ENCODE results near the gene PIK3R5. TPM values are rescaled to one million over a fixed set of nuclear protein-coding genes. Genes with fewer than 3 reads are reported as not detected.

PIK3R5 gene
- polyA plus RNA-seq, 2 of the 4 experiments (the other 2 are of a cell fraction), result 0.01 TPM; not detected in 1

- no peak for TF ChIP-seq HOXA7 (CRISPR knock-in tag; IDR thresholded peaks at IDR 0.05)
Measured at GRCh38 chr17:8979715-8980114, 14.2 kb upstream of the PIK3R5 start (continued).

- CTCF ChIA-PET, result interaction anchor here (1.1 to 1.4 kb wide), 2 partner anchors 9 to 19 kb away, joined by 3 to 5 read pairs; no protein-coding TSS in a partner anchor
- DNase-seq (ENCODE audit: low read depth in 1 of 2, low spot score in 1 of 2) (no peak), FAIRE-seq (no peak), ATAC-seq (no peak)
- no peak for TF ChIP-seq JUNB (IDR thresholded peaks at IDR 0.05)
- POLR2A ChIA-PET, result no interaction called here
- Histone ChIP-seq H3K4me3 (no peak overlapping the region), H3K4me2 (no peak overlapping the region), H3K4me1 (no peaks in the 10 kb centered on the region), H3K27ac (no peak overlapping the region), H3K9me3 (peaks cover 18% of the 10 kb centered on the region)
- WGBS (ENCODE audit: missing lambda C conversion rate), result 8% methylated on average over 1 of the region's 1 CpG
Measured at GRCh38 chr17:8976638-8977037, 11.1 kb upstream of the PIK3R5 start.

GRCh38 chr17:8975091-8975725 is 9.7 kb upstream of the PIK3R5 start:
- H3K4me1 ChIP-seq, result no peaks in the 10 kb centered on the region
- 49% methylated on average over 9 of the region's 9 CpGs for WGBS (ENCODE audit: missing lambda C conversion rate)
- DNase-seq (ENCODE audit: low read depth in 1 of 2, low spot score in 1 of 2) (no peak), ATAC-seq (no peak; a peak in 1 of 6 replicates), FAIRE-seq (no peak)
- no peak overlapping the region for H3K4me2 ChIP-seq
- ChIA-PET POLR2A (no interaction called here), CTCF (interaction anchor here (1.0 to 1.4 kb wide), 5 partner anchors 10 to 28 kb away, joined by 3 to 5 read pairs (median 3); no protein-coding TSS in a partner anchor)
- H3K27ac ChIP-seq, result no peak overlapping the region
- H3K4me3 ChIP-seq, result no peak overlapping the region
- TF ChIP-seq ZC3H11A (IDR thresholded peaks at IDR 0.05) (peak; percentile 77), MYC (IDR thresholded peaks at IDR 0.05; ENCODE audit: borderline replicate concordance, low read length) (no peak)
- peaks cover 22% of the 10 kb centered on the region for H3K9me3 ChIP-seq

GRCh38 chr17:8969901-8970300 is 4.4 kb upstream of the PIK3R5 start:
- peaks cover 14% of the 10 kb centered on the region for H3K9me3 ChIP-seq
- 24% methylated on average over 2 of the region's 2 CpGs for WGBS (ENCODE audit: missing lambda C conversion rate)
- ChIA-PET CTCF (no interaction called here), POLR2A (no interaction called here)
- FAIRE-seq (no peak), DNase-seq (ENCODE audit: low read depth in 1 of 2, low spot score in 1 of 2) (no peak), ATAC-seq (no peak)
- H3K4me1 ChIP-seq, result no peaks in the 10 kb centered on the region
- no peak overlapping the region for H3K27ac ChIP-seq
- no peak overlapping the region for H3K4me3 ChIP-seq
- no peak overlapping the region for H3K4me2 ChIP-seq
- TF ChIP-seq HOXB5 (CRISPR knock-in tag; IDR thresholded peaks at IDR 0.05), result no peak
- no peak for TF ChIP-seq EHMT2 (IDR thresholded peaks at IDR 0.05; ENCODE audit: low read depth)
- no peak for TF ChIP-seq MAFK (IDR thresholded peaks at IDR 0.05; ENCODE audit: partially characterized antibody)

GRCh38 chr17:8968503-8968902 is 3.0 kb upstream of the PIK3R5 start:
- H3K27ac ChIP-seq, result no peak overlapping the region
- no peak for FAIRE-seq
- ATAC-seq, result no peak
- TF ChIP-seq HOXB13 (CRISPR knock-in tag; IDR thresholded peaks at IDR 0.05; ENCODE audit: low read depth), result no peak
- no peak for TF ChIP-seq ZC3H11A (IDR thresholded peaks at IDR 0.05)
- no peak for TF ChIP-seq NR3C1 (IDR thresholded peaks at IDR 0.05)
- no peak for TF ChIP-seq ZFP36 (IDR thresholded peaks at IDR 0.05; ENCODE audit: borderline replicate concordance, partially characterized antibody)
- TF ChIP-seq CHD2 (IDR thresholded peaks at IDR 0.05; ENCODE audit: low read length, partially characterized antibody), result no peak
- TF ChIP-seq E2F6 (IDR thresholded peaks at IDR 0.05; ENCODE audit: borderline replicate concordance, low read depth), result no peak
- TF ChIP-seq MAX (IDR thresholded peaks at IDR 0.05), result no peak
- TF ChIP-seq KDM1A (IDR thresholded peaks at IDR 0.05; ENCODE audit: low read depth), result no peak
- TF ChIP-seq HOXA7 (CRISPR knock-in tag; IDR thresholded peaks at IDR 0.05), result no peak
- TF ChIP-seq MAZ (IDR thresholded peaks at IDR 0.05; ENCODE audit: borderline replicate concordance, low read depth, low read length), result no peak
- TF ChIP-seq HDAC2 (IDR thresholded peaks at IDR 0.05), result no peak
- H3K4me2 ChIP-seq, result no peak overlapping the region
- peaks cover 14% of the 10 kb centered on the region for H3K9me3 ChIP-seq
- CTCF ChIA-PET, result no interaction called here
- POLR2A ChIA-PET, result no interaction called here
- H3K4me3 ChIP-seq, result no peak overlapping the region
- no peaks in the 10 kb centered on the region for H3K4me1 ChIP-seq
- no peak for DNase-seq (ENCODE audit: low read depth in 1 of 2, low spot score in 1 of 2)
- 27% methylated on average over 3 of the region's 3 CpGs for WGBS (ENCODE audit: missing lambda C conversion rate)

Data from A549 (cell line).